K562 (cell line): ENCODE results near the gene ATAD3B. TPM values are rescaled to one million over a fixed set of nuclear protein-coding genes. Genes with fewer than 3 reads are reported as not detected.
A peak's percentile ranks its signal among the peaks of the same experiment; 100 is the strongest.

Experiments used
- CBFB ChIP-seq: sonication (generic); formaldehyde crosslinking; IDR thresholded peaks from 2 replicates; pipeline ENCODE4 v1.4.0; 2020; ENCODE audit warnings: mild to moderate bottlenecking, missing genetic modification reagents
- CBX1 ChIP-seq: sonication (generic); IDR thresholded peaks from 2 replicates; pipeline ENCODE4 v1.6.1; 2016; ENCODE audit warnings: antibody characterized with exemption, low read depth, mild to moderate bottlenecking
- DPF2 ChIP-seq: fragments of 450-650 bp; IDR thresholded peaks from 2 replicates; pipeline ENCODE4 v1.6.1; 2016
- ETV1 ChIP-seq: fragments of 450-650 bp; conservative IDR thresholded peaks from 2 replicates; pipeline ENCODE4 v1.6.1; 2016; ENCODE audit warnings: missing genetic modification characterization, control low read depth, low read depth, missing compliant biosample characterization
- JUNB ChIP-seq: fragments of 450-650 bp; formaldehyde crosslinking; conservative IDR thresholded peaks from 2 replicates; pipeline ENCODE4 v1.4.0; 2020; ENCODE audit warnings: mild to moderate bottlenecking
- MEIS2 ChIP-seq: fragments of 450-650 bp; IDR thresholded peaks from 2 replicates; pipeline ENCODE4 v1.6.1; 2014; ENCODE audit warnings: mild to moderate bottlenecking; ENCODE audit not compliant: partially characterized antibody
- NR2C1 ChIP-seq, 2 experiments: fragments of 450-650 bp; IDR thresholded peaks; 2 replicates each; pipeline ENCODE4 v1.6.1; 2017; ENCODE audit warnings: mild to moderate bottlenecking in 2 of 2, antibody characterized with exemption in 1 of 2, inconsistent platforms in 1 of 2, missing compliant biosample characterization in 1 of 2, missing genetic modification characterization in 1 of 2
- PRPF4 ChIP-seq: fragments of 200-400 bp; formaldehyde crosslinking; IDR thresholded peaks from one replicate; pipeline ENCODE4 v1.6.1; 2017; ENCODE audit warnings: low read length, low read depth, mild to moderate bottlenecking; ENCODE audit not compliant: insufficient read depth, poor library complexity, severe bottlenecking
- SMAD4 ChIP-seq: fragments of 250-450 bp; sonication (Bioruptor Pico); conservative IDR thresholded peaks from 2 replicates; pipeline ENCODE4 v1.8.0; 2021; ENCODE audit warnings: inconsistent platforms, mild to moderate bottlenecking, moderate library complexity
- SPI1 ChIP-seq: IDR thresholded peaks from 2 replicates; pipeline ENCODE4 v1.6.1; 2011; ENCODE audit warnings: low read depth, low read length, control low read depth, borderline replicate concordance
- TARDBP ChIP-seq: fragments of 450-650 bp; IDR thresholded peaks from 2 replicates; pipeline ENCODE4 v1.6.1; 2016
- ZNF165 ChIP-seq: fragments of 250-450 bp; sonication (Bioruptor Pico); IDR thresholded peaks from 2 replicates; pipeline ENCODE4 v1.4.0; 2020; ENCODE audit warnings: borderline replicate concordance
- ZNF232 ChIP-seq: sonication (generic); formaldehyde crosslinking; IDR thresholded peaks from 2 replicates; pipeline ENCODE4 v1.8.0; 2022; ENCODE audit warnings: mild to moderate bottlenecking, missing genetic modification reagents
- ZNF253 ChIP-seq: fragments of 250-450 bp; sonication (Bioruptor Pico); conservative IDR thresholded peaks from 2 replicates; pipeline ENCODE4 v1.6.1; 2021; ENCODE audit warnings: mild to moderate bottlenecking
- polyA plus RNA-seq, 8 experiments: library from polyadenylated mRNA; depleted of rRNA in 4 of 8; stranded (reverse) in 5 of 8; unstranded in 3 of 8; fragments of >200 nt; fragmentation: Nextera tagmentation in 2 of 8; fragmentation: Illumina TruSeq in 1 of 8; extraction: Ambion mirVana in 2 of 8; extraction: Trizol in 1 of 8; gene quantifications; 2 replicates each; pipeline versions ENCODE4 v1.2.1 to v1.2.3, GENCODE V29; 2011 to 2014; ENCODE audit warnings: inconsistent platforms in 1 of 8, missing spikeins in 1 of 8
- total RNA-seq, 7 experiments: library from RNA; depleted of rRNA in 6 of 7; stranded (reverse); fragments of >200 nt in 6 of 7; fragmentation: Illumina TruSeq in 2 of 7; extraction: Trizol in 2 of 7; gene quantifications; 2 replicates each; pipeline versions ENCODE4 v1.2.1 to v1.2.3, GENCODE V29; 2011 to 2021; ENCODE audit warnings: low replicate concordance in 1 of 7
- TF ChIP-seq, protein P1 (sequence below): fragments of 200-600 bp; sonication (generic); IDR thresholded peaks from one replicate; pipeline ENCODE4 v1.6.1; 2012; ENCODE audit warnings: mild to moderate bottlenecking, low read depth, low read length, inconsistent platforms

ATAD3B gene
- total and polyA plus RNA-seq, 9 of the 15 experiments (the other 6 are each of a cell fraction or from before 2014, with no cell fraction given), result 0.07 to 113 (median 27.7) TPM

DNA sequence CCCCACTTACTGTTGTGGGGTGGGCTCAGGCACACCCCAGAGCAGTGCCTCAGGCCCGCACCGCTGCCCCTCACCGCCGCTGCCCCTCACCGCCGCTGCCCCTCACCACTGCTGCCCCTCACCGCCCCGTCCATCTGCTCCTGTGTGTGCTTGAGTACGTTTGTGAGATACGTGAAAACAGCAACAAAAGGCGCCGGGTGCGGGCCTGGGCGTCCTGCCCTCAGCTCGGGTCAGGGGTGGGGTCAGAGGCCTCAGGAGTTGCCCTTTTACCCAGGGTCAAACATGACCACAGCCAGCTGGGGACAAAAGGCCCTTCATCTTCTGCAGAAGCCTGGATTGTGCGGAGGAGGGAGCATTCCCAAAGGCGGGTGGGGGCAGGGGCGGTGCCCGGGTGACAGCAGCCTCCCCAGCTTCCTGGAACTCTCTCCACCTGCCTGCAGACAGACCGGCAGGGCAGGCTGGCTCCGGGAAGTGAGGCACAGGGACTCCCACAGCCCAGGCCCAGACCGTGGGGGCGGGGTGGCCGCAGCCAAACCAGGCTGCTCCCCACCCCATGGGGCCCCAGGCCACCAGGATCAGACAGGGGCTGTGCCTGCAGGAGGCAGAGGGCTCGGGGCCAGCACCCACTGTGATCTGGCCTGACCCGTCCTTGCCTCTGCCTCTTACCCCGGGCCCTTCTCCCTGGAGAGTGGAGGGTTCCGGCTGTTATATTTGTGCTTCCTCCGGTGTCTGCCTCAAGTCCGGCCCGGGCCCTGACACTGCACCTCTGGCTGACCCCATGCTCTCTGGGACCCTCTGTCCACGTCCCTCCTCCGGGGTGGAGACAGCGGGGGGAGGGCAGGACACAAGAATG, 38.4 kb upstream of the ATAD3B start (continued):
- TF ChIP-seq, protein P1, sequence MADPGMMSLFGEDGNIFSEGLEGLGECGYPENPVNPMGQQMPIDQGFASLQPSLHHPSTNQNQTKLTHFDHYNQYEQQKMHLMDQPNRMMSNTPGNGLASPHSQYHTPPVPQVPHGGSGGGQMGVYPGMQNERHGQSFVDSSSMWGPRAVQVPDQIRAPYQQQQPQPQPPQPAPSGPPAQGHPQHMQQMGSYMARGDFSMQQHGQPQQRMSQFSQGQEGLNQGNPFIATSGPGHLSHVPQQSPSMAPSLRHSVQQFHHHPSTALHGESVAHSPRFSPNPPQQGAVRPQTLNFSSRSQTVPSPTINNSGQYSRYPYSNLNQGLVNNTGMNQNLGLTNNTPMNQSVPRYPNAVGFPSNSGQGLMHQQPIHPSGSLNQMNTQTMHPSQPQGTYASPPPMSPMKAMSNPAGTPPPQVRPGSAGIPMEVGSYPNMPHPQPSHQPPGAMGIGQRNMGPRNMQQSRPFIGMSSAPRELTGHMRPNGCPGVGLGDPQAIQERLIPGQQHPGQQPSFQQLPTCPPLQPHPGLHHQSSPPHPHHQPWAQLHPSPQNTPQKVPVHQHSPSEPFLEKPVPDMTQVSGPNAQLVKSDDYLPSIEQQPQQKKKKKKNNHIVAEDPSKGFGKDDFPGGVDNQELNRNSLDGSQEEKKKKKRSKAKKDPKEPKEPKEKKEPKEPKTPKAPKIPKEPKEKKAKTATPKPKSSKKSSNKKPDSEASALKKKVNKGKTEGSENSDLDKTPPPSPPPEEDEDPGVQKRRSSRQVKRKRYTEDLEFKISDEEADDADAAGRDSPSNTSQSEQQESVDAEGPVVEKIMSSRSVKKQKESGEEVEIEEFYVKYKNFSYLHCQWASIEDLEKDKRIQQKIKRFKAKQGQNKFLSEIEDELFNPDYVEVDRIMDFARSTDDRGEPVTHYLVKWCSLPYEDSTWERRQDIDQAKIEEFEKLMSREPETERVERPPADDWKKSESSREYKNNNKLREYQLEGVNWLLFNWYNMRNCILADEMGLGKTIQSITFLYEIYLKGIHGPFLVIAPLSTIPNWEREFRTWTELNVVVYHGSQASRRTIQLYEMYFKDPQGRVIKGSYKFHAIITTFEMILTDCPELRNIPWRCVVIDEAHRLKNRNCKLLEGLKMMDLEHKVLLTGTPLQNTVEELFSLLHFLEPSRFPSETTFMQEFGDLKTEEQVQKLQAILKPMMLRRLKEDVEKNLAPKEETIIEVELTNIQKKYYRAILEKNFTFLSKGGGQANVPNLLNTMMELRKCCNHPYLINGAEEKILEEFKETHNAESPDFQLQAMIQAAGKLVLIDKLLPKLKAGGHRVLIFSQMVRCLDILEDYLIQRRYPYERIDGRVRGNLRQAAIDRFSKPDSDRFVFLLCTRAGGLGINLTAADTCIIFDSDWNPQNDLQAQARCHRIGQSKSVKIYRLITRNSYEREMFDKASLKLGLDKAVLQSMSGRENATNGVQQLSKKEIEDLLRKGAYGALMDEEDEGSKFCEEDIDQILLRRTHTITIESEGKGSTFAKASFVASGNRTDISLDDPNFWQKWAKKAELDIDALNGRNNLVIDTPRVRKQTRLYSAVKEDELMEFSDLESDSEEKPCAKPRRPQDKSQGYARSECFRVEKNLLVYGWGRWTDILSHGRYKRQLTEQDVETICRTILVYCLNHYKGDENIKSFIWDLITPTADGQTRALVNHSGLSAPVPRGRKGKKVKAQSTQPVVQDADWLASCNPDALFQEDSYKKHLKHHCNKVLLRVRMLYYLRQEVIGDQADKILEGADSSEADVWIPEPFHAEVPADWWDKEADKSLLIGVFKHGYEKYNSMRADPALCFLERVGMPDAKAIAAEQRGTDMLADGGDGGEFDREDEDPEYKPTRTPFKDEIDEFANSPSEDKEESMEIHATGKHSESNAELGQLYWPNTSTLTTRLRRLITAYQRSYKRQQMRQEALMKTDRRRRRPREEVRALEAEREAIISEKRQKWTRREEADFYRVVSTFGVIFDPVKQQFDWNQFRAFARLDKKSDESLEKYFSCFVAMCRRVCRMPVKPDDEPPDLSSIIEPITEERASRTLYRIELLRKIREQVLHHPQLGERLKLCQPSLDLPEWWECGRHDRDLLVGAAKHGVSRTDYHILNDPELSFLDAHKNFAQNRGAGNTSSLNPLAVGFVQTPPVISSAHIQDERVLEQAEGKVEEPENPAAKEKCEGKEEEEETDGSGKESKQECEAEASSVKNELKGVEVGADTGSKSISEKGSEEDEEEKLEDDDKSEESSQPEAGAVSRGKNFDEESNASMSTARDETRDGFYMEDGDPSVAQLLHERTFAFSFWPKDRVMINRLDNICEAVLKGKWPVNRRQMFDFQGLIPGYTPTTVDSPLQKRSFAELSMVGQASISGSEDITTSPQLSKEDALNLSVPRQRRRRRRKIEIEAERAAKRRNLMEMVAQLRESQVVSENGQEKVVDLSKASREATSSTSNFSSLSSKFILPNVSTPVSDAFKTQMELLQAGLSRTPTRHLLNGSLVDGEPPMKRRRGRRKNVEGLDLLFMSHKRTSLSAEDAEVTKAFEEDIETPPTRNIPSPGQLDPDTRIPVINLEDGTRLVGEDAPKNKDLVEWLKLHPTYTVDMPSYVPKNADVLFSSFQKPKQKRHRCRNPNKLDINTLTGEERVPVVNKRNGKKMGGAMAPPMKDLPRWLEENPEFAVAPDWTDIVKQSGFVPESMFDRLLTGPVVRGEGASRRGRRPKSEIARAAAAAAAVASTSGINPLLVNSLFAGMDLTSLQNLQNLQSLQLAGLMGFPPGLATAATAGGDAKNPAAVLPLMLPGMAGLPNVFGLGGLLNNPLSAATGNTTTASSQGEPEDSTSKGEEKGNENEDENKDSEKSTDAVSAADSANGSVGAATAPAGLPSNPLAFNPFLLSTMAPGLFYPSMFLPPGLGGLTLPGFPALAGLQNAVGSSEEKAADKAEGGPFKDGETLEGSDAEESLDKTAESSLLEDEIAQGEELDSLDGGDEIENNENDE, result no peak
- no peak for TF ChIP-seq MEIS2
- no peak for TF ChIP-seq SPI1
- TF ChIP-seq ETV1 (tag), result peak; percentile 48
- 0 out of 2 replicates have a peak, but pooled peaks have one; percentile 26 for TF ChIP-seq CBX1
- no peak for TF ChIP-seq ZNF165
- peak; percentile 93 for TF ChIP-seq NR2C1 (IDR thresholded peaks at IDR 0.05)
- TF ChIP-seq NR2C1 (tag; IDR thresholded peaks at IDR 0.05), result peak; percentile 96
- TF ChIP-seq JUNB (CRISPR knock-in tag), result no peak
- peak; percentile 32; the same call in 1 of the 2 replicates for TF ChIP-seq DPF2
- TF ChIP-seq CBFB, result no peak
- no peak for TF ChIP-seq ZNF253 (CRISPR knock-in tag)
- TF ChIP-seq TARDBP, result no peak
- TF ChIP-seq SMAD4 (CRISPR knock-in tag), result peak; percentile 96
- no peak for TF ChIP-seq ZNF232 (CRISPR knock-in tag)
- no peak for TF ChIP-seq PRPF4
